Bone marrow (tissue), 2 donors: Measurements from ENCODE around the gene TAF3.

Experiments used
- DNase-seq, 2 donors: peaks; one replicate each; lab custom pipeline; 2025; lab: John Stamatoyannopoulos, UW

Gene TAF3

DNA sequence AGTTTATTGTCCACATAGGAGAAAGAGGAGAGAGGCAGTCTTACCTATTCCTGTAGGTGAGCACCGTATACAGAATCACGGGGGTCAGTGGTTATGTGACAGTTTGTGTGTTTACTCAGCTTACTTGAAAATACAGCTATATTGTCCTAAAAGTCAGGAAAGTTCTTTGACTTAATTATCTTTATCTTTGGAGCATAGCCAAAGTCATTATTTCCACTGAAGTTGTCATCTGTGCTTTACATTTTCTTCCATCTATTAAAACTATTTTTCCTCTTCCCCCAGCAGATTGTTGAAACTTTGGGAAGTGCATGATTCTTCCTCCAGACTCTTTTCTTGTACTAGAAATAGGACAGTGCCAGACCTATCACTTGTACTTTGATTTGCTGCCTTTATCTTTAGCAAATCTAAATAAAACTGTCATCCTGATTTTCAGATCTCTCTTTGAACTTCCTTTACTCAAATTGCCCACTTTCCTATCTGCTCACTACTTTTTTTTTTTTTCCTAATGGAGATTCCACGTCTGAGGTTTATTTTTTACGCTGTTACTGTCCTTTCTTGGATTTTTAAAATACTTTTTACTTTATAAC, 58.3 kb downstream of the TAF3 start:
- no peak for DNase-seq

DNA sequence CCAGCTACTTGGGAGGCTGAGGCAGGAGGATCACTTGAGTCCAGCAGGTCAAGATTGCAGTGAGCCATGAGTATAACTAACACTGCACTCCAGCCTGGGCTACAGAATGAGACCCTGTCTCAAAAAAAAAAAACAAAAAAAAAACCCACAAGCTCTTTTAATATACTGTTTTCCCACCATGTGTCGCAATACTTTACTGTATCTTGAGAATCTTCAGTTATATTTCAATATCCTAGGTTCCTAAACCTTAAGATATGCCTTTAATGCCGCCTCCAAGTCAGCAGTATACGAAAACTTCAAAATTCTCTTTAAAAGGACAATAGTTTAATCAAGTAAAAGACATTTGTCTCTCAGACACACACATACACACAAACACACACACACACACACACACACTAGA, 62.8 kb downstream of the TAF3 start:
- DNase-seq = no peak

GRCh38 chr10:7886056-7886455, 67.8 kb downstream of the TAF3 start:
- DNase-seq = no peak

- no peak for DNase-seq
Observed at GRCh38 chr10:7887174-7887816, 69.0 kb downstream of the TAF3 start.

GRCh38 chr10:7889947-7890542, 71.7 kb downstream of the TAF3 start:
- no peak for DNase-seq

DNA sequence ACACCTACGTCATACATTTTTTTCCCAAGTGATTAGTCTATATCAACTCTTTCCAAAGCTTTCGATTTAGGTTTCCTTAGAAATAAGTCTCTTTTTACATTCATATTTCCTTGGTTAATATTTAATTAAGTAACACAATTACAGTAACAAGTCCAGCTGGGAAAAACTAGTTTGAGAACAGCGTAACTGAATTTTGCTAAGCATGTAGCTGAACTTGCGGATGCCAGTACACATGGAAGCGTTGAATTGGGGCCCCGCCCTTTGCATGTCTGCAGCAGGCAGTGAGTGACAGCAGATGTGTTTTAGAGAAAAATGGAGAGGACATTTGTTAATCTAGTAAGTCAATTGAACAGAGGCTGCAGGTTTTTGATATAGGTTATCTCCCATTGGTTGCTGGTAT, 72.5 kb downstream of the TAF3 start:
- DNase-seq = no peak

DNA sequence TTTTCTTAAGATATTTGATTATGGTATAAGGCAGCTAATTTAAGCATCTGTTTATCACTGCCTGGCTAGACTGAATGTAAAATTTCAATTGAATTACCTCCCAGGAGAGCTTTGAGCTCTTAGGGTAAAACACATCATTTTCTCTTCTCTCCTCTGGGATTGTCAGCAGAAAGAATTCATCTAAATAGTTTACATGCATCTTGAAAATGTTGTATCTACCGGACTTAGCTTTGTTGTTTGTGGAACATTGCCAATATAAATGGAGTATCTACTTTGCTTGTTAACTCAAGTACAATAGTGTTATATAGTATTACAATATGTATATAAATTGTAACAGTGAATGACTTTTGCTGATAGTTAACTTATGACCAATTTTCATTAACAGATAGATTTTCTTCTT, 73.3 kb downstream of the TAF3 start:
- DNase-seq = no peak

DNA sequence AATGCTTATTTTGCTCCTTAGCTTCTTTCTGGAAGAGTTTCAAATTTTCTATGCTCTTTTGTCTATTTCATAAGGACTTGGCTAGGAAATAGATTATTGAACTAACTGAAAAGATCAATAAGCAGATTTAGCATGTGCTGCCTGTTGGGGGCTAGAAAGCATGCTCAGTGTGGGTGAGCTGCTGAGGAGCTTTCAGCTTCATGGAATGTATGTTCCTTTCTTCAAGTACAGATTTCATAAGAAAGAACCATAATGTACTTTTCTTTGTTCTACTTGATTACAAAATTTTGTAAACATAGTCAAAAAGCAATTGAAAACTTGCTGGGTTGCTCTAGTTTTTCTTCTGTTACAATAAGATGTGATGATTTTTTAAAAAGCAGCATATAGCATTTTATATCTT, 73.8 kb downstream of the TAF3 start:
- DNase-seq = no peak

DNA sequence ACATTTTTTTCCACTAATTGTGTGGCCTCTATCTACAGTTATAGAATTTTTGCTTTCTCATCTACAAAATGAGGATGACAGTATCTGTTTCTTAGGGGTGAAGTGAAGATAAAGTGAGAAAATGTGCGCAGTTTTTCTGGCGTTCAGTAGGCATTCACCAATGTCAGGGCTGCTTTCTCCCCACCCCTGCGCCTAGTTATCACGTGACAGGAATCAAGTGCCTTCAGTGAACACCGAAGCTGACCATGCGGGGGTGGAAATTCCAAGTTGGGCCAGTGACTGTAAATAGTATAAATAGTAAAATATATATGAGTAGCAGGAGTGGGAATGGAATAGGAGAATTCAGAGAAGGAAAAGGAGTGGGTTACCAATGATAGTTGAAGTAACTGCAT, 77.4 kb downstream of the TAF3 start:
- no peak for DNase-seq

DNA sequence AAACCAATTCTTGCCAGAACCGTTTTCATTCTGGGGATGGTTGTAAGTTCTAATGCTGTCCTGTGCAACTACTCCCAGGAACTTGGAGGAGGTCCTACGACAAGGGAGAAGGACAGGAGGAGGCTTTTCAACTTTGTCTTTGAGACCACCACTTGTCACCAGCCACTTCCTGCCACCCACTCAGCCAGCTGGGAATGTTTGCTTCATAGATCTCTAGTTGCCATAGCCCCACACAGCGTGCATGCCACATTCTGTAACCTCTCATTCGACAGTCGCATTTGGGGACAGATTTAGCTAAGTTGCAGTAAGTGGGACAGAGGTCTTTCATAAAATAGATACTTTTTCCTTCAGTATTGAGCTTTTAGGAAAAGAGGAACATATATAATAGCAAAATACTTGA, 78.0 kb downstream of the TAF3 start:
- no peak for DNase-seq

DNA sequence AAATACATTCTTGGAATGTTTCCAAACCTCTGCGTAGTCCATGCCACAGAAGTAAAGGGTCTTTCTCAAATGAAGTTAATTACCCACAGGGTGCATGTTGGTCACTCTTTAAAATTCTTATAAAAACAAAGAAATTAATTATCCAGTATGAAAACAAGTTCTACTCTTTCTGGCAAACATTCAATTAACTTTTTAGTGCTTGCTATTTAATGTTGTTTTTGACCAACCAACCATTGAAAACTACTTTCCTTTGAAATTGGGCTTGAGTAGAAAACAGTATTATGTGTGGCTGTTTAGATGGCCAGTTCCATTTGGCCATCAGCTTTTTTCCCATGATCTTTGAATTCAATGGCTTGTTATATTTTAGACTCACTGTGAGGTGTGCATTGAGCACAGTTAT, 83.0 kb downstream of the TAF3 start:
- no peak for DNase-seq

- no peak for DNase-seq
Observed at GRCh38 chr10:7902413-7902812, 84.1 kb downstream of the TAF3 start.

- DNase-seq = no peak
Observed at GRCh38 chr10:7903851-7904250, 85.5 kb downstream of the TAF3 start.

GRCh38 chr10:7906128-7906527, 87.8 kb downstream of the TAF3 start:
- DNase-seq = no peak

GRCh38 chr10:7908541-7909210, 90.4 kb downstream of the TAF3 start:
- no peak for DNase-seq

DNA sequence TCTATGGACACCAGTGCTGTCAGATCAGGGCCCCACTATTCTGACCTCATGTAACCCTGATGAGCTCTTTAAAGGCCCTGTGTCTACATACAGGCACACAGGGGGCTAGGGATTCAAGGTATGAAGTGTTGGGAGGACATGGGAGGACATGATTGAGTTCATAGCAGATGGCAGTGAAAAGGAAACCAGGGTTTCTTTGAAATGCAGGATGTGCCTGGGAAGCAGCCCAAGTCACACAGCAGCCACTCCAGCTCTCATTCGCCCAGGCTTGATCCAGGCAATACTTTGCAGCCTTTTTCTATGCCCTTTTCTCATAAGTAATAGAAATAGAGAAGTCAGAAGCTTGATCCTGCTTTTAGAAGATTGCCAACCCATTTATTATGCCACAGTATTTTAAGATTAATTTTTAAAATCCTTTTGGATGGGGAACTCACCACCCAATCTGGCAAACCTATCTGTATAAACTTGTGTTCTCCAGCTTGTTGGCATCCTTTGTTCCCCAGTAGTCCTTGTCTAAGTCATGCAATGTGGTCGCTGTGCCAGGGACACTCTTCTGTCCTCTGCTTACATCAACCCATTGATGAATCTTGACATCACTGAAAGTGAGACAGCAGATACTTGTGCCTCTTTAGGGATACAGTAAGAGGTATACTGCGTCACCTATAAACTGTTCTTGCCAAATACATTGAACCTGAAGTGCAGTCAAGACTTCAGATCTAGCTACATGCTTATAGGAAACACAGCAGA, 95.0 kb downstream of the TAF3 start:
- no peak for DNase-seq

GRCh38 chr10:7915923-7916536, 97.7 kb downstream of the TAF3 start:
- no peak for DNase-seq

- DNase-seq = no peak
Observed at GRCh38 chr10:7917736-7918135, 99.4 kb downstream of the TAF3 start.

DNA sequence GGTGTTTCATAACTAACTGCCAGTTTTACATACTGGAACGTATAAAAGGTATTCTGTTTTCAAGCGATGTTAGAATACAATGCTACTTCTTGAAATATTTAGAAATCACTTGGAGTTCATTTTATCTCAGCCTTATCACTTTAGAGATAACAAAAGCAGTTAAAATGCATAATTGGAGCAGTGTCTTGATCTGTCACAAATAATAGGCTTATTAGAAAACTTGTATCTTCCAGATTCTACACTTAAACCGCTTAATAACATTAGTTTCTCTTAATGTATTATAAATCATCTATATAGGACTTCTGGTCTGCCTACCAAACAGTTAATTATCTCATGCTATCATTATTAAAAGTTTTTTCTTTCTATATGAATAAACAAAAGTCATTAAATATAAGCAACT, 104.4 kb downstream of the TAF3 start:
- no peak for DNase-seq

DNA sequence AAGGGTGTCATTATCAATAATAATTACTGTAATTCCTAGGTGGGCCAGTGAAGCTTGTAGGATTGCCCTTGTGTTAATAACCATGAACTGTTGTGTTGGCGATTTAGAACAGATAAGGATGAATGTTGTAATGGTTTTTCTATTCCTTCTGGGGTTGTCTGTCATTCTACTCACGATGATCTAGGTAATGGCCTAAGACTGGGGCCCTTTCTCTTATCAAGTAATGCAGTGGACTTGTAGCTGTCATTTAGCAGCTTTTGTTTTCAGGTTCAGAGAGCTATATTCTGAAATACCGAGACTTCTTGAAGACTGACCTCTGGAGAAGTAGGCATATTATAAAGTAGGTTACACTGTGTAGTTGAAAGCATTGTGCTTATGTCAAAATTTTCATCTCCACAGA, 110.2 kb downstream of the TAF3 start:
- DNase-seq = no peak

- no peak for DNase-seq
Observed at GRCh38 chr10:7932301-7933036, 114.2 kb downstream of the TAF3 start.
